HCT116 (cell line): Measurements from ENCODE around the gene ALMS1. TPM values are rescaled to one million over a fixed set of nuclear protein-coding genes. Genes with fewer than 3 reads are reported as not detected.

ENCODE experiments used
- ATAC-seq: fragments of 200-7000 bp; cut with Tn5 transposase; 2 replicates; pipeline ENCODE4 v1.9.1; 2020; ENCODE audit warnings: mild to moderate bottlenecking, moderate library complexity
- BruUV-seq: library from RNA; stranded (reverse); fragments of 400-500 nt; replicated peaks from 2 replicates; lab custom pipeline; 2021; lab: Mats Ljungman, UMichigan
- CTCF ChIA-PET: fragments of 300-600 bp; sonication (Branson Sonifier 250); formaldehyde crosslinking; loops from one replicate; lab custom pipeline; 2021; ENCODE audit warnings: antibody characterized with exemption; lab: Charles Lee
- POLR2A ChIA-PET: fragments of 300-600, 350-600 bp; sonication (Branson Sonifier 250); formaldehyde crosslinking; loops from one replicate; lab custom pipeline; 2021; ENCODE audit warnings: antibody characterized with exemption; lab: Charles Lee
- RAD21 ChIA-PET, 2 experiments: fragments of 300-600 bp; sonication (Branson Sonifier 250); formaldehyde crosslinking; loops; one replicate each; lab custom pipeline; 2023; ENCODE audit warnings: low total read pairs in 2 of 2; ENCODE audit not compliant: uncharacterized antibody in 2 of 2, unreplicated experiment in 2 of 2, low non-redundant PET in 1 of 2; lab: Charles Lee
- DNase-seq: peaks from one replicate; pipeline ENCODE4 v3.0.0-alpha.2; 2010; ENCODE audit warnings: low read depth, low spot score
- H2AFZ ChIP-seq: fragments of 200-600 bp; shearing (Covaris generic), sonication (generic); 2 replicates; pipeline ENCODE4 v1.6.1; 2017; ENCODE audit warnings: low read depth, mixed run types, mixed read lengths, antibody characterized with exemption, low read length; ENCODE audit not compliant: poor library complexity, severe bottlenecking
- H3K27ac ChIP-seq: 2 replicates; pipeline ENCODE4 v1.5.1; 2012; ENCODE audit warnings: low read depth, low read length
- H3K27me3 ChIP-seq: fragments of 200-600 bp; sonication (generic); 2 replicates; pipeline ENCODE4 v1.6.1; 2016; ENCODE audit warnings: mixed run types, low read length, mixed read lengths; ENCODE audit not compliant: insufficient read depth
- H3K36me3 ChIP-seq, 2 experiments: fragments of 200-500 bp in 1 of 2; fragments of 200-600 bp in 1 of 2; sonication (Bioruptor generic) in 1 of 2; sonication (generic) in 1 of 2; 2 replicates each; pipeline versions ENCODE4 v1.5.1 to v1.6.1; 2014 to 2016; ENCODE audit warnings: low read length in 2 of 2, inconsistent platforms in 1 of 2, mixed read lengths in 1 of 2, mixed run types in 1 of 2; ENCODE audit not compliant: insufficient read depth in 2 of 2, control insufficient read depth in 1 of 2
- H3K4me1 ChIP-seq, 2 experiments: fragments of 200-600 bp in 1 of 2; sonication (generic) in 1 of 2; 2 replicates each; pipeline versions ENCODE4 v1.5.1 to v1.6.1; 2012 to 2017; ENCODE audit warnings: low read length in 2 of 2, inconsistent platforms in 1 of 2, mild to moderate bottlenecking in 1 of 2, mixed read lengths in 1 of 2, mixed run types in 1 of 2, moderate library complexity in 1 of 2; ENCODE audit not compliant: insufficient read depth in 2 of 2, control insufficient read depth in 1 of 2
- H3K4me2 ChIP-seq: fragments of 200-600 bp; sonication (generic); 2 replicates; pipeline ENCODE4 v1.6.1; 2017; ENCODE audit warnings: mixed run types, low read length, mixed read lengths
- H3K4me3 ChIP-seq, 2 experiments: fragments of 200-600 bp in 1 of 2; sonication (generic) in 1 of 2; replicated peaks in 1 of 2; 2 replicates each; pipeline ENCODE4 v1.5.1; 2011 to 2016; ENCODE audit warnings: low read length in 2 of 2, control low read depth in 1 of 2, low read depth in 1 of 2, mild to moderate bottlenecking in 1 of 2, mixed read lengths in 1 of 2, mixed run types in 1 of 2
- H3K79me2 ChIP-seq: fragments of 200-600 bp; sonication (generic); 2 replicates; pipeline ENCODE4 v1.6.1; 2017; ENCODE audit warnings: mild to moderate bottlenecking, mixed run types, low read length, moderate library complexity, mixed read lengths; ENCODE audit not compliant: insufficient read depth
- H3K9ac ChIP-seq: fragments of 200-600 bp; sonication (generic); 2 replicates; pipeline ENCODE4 v1.6.1; 2016; ENCODE audit warnings: low read length, mixed read lengths
- H3K9me2 ChIP-seq: fragments of 200-600 bp; sonication (generic), shearing (Covaris generic); 2 replicates; pipeline ENCODE4 v1.6.1; 2017; ENCODE audit warnings: mixed run types, mild to moderate bottlenecking, moderate library complexity; ENCODE audit not compliant: insufficient read depth
- H3K9me3 ChIP-seq, 2 experiments: fragments of 200-500 bp in 1 of 2; fragments of 200-600 bp in 1 of 2; sonication (Bioruptor generic) in 1 of 2; sonication (generic) in 1 of 2; 2 replicates each; pipeline ENCODE4 v1.6.1; 2014 to 2017; ENCODE audit warnings: low read length in 2 of 2, mixed read lengths in 2 of 2, inconsistent platforms in 1 of 2, low read depth in 1 of 2, mild to moderate bottlenecking in 1 of 2, mixed run types in 1 of 2, moderate library complexity in 1 of 2; ENCODE audit not compliant: control insufficient read depth in 1 of 2, insufficient read depth in 1 of 2
- H4K20me1 ChIP-seq: fragments of 200-600 bp; sonication (generic), shearing (Covaris generic); 2 replicates; pipeline ENCODE4 v1.6.1; 2017; ENCODE audit warnings: mixed run types, mild to moderate bottlenecking, moderate library complexity; ENCODE audit not compliant: insufficient read depth
- CBX3 ChIP-seq: IDR thresholded peaks from 2 replicates; pipeline ENCODE4 v1.6.1; 2012; ENCODE audit warnings: low read depth
- CEBPB ChIP-seq: IDR thresholded peaks from 2 replicates; pipeline ENCODE4 v1.6.1; 2012; ENCODE audit warnings: low read depth
- EGR1 ChIP-seq: IDR thresholded peaks from 2 replicates; pipeline ENCODE4 v1.6.1; 2012; ENCODE audit warnings: low read depth
- ELF1 ChIP-seq: IDR thresholded peaks from 2 replicates; pipeline ENCODE4 v1.6.1; 2012; ENCODE audit warnings: low read depth, borderline replicate concordance
- EZH2 ChIP-seq: fragments of 200-600 bp; sonication (generic); IDR thresholded peaks from 2 replicates; pipeline ENCODE4 v1.6.1; 2017; ENCODE audit warnings: antibody characterized with exemption, mixed run types
- EZH2phosphoT487 ChIP-seq: fragments of 200-600 bp; IDR thresholded peaks from 2 replicates; pipeline ENCODE4 v1.6.1; 2018; ENCODE audit warnings: antibody characterized with exemption, borderline replicate concordance
- FOSL1 ChIP-seq: IDR thresholded peaks from 2 replicates; pipeline ENCODE4 v1.6.1; 2012; ENCODE audit warnings: low read depth
- POLR2AphosphoS5 ChIP-seq: IDR thresholded peaks from 2 replicates; pipeline ENCODE4 v1.6.1; 2011; ENCODE audit warnings: mild to moderate bottlenecking, low read depth, low read length, moderate library complexity
- RAD21 ChIP-seq: IDR thresholded peaks from 2 replicates; pipeline ENCODE4 v1.6.1; 2012; ENCODE audit warnings: low read depth, mild to moderate bottlenecking
- SIN3A ChIP-seq: IDR thresholded peaks from 2 replicates; pipeline ENCODE4 v1.6.1; 2012; ENCODE audit warnings: low read depth
- SP1 ChIP-seq: IDR thresholded peaks from 2 replicates; pipeline ENCODE4 v1.6.1; 2012; ENCODE audit warnings: low read depth
- SRF ChIP-seq: IDR thresholded peaks from 2 replicates; pipeline ENCODE4 v1.6.1; 2012; ENCODE audit warnings: low read depth
- TCF7L2 ChIP-seq: IDR thresholded peaks from 2 replicates; pipeline ENCODE4 v1.7.0; 2011; ENCODE audit warnings: borderline replicate concordance, inconsistent platforms; ENCODE audit not compliant: insufficient read depth, insufficient read length; ENCODE audit errors: extremely low read depth
- ZFX ChIP-seq: fragments of 450-650 bp; IDR thresholded peaks from 2 replicates; pipeline ENCODE4 v1.6.1; 2017
- ZNF274 ChIP-seq: fragments of 200-500 bp; sonication (Bioruptor generic); IDR thresholded peaks from 2 replicates; pipeline ENCODE4 v1.6.1; 2014; ENCODE audit warnings: mild to moderate bottlenecking, low read depth, low read length, inconsistent platforms
- intact Hi-C: fragments of 100-400 bp; cut with micrococcal nuclease; formaldehyde crosslinking; loops from 2 replicates; pipeline ENCODE4 v1.10.0; 2022
- total RNA-seq: library from RNA; stranded (reverse); gene quantifications from one replicate; pipeline ENCODE4 v1.2.1, GENCODE V29; 2021; ENCODE audit not compliant: unreplicated experiment
- TF ChIP-seq, protein P1 (sequence below): IDR thresholded peaks from 2 replicates; pipeline ENCODE4 v1.6.1; 2012
- TF ChIP-seq, protein P2 (sequence below): IDR thresholded peaks from 2 replicates; pipeline ENCODE4 v1.6.1; 2012; ENCODE audit warnings: low read depth
- TF ChIP-seq, protein P3 (sequence below): IDR thresholded peaks from 2 replicates; pipeline ENCODE4 v1.6.1; 2012
- TF ChIP-seq, protein P4 (sequence below), 3 experiments: fragments of 200-600 bp in 1 of 3; sonication (generic) in 1 of 3; IDR thresholded peaks in 2 of 3; conservative IDR thresholded peaks in 1 of 3; 2 replicates each; pipeline ENCODE4 v1.5.1; 2012 to 2017; ENCODE audit warnings: low read depth in 2 of 3, low read length in 2 of 3, antibody characterized with exemption in 1 of 3, borderline replicate concordance in 1 of 3, control low read depth in 1 of 3, mild to moderate bottlenecking in 1 of 3, mixed read lengths in 1 of 3, mixed run types in 1 of 3, moderate library complexity in 1 of 3; ENCODE audit not compliant: insufficient read depth in 1 of 3
- TF ChIP-seq, protein P5 (sequence below): IDR thresholded peaks from 2 replicates; pipeline ENCODE4 v1.6.1; 2011; ENCODE audit warnings: mild to moderate bottlenecking, low read length, moderate library complexity; ENCODE audit not compliant: insufficient replicate concordance; ENCODE audit errors: extremely low read depth

The ALMS1 gene
- total RNA-seq, 1 experiment from 2014 or later, result 20.5 TPM

DNA sequence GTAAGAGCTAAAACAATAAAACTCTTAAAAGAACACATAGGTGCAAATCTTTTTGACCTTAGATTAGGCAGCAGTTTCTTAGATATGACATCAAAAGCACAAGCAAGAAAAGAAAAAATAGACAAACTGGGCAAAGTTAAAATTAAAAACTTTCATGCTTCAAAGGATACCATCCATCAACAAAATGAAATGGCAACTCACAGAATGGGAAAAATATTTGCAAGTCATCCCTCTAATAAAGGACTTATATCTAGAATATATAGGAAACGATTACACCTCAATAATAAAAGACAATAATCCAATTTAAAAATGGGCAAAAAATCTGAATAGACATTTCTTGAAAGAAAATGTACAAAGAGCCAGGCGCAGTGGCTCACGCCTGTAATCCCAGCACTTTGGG, 29.5 kb upstream of the ALMS1 start:
- intact Hi-C loops, result no loop called here
- no peaks in the 10 kb centered on the region for H3K9me2 ChIP-seq
- no peaks in the 10 kb centered on the region for H3K79me2 ChIP-seq
- RAD21 ChIA-PET, result no interaction called here
- H3K4me3 ChIP-seq, result no peak overlapping the region
- no peak overlapping the region for H2AFZ ChIP-seq
- no peaks in the 10 kb centered on the region for H3K36me3 ChIP-seq
- POLR2A ChIA-PET, result no interaction called here
- no TSS peak for BruUV-seq
- H3K4me1 ChIP-seq, result no peaks in the 10 kb centered on the region
- TF ChIP-seq, protein P1, sequence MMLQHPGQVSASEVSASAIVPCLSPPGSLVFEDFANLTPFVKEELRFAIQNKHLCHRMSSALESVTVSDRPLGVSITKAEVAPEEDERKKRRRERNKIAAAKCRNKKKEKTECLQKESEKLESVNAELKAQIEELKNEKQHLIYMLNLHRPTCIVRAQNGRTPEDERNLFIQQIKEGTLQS, result no peak
- no peak for TF ChIP-seq CEBPB
- TF ChIP-seq, protein P2, sequence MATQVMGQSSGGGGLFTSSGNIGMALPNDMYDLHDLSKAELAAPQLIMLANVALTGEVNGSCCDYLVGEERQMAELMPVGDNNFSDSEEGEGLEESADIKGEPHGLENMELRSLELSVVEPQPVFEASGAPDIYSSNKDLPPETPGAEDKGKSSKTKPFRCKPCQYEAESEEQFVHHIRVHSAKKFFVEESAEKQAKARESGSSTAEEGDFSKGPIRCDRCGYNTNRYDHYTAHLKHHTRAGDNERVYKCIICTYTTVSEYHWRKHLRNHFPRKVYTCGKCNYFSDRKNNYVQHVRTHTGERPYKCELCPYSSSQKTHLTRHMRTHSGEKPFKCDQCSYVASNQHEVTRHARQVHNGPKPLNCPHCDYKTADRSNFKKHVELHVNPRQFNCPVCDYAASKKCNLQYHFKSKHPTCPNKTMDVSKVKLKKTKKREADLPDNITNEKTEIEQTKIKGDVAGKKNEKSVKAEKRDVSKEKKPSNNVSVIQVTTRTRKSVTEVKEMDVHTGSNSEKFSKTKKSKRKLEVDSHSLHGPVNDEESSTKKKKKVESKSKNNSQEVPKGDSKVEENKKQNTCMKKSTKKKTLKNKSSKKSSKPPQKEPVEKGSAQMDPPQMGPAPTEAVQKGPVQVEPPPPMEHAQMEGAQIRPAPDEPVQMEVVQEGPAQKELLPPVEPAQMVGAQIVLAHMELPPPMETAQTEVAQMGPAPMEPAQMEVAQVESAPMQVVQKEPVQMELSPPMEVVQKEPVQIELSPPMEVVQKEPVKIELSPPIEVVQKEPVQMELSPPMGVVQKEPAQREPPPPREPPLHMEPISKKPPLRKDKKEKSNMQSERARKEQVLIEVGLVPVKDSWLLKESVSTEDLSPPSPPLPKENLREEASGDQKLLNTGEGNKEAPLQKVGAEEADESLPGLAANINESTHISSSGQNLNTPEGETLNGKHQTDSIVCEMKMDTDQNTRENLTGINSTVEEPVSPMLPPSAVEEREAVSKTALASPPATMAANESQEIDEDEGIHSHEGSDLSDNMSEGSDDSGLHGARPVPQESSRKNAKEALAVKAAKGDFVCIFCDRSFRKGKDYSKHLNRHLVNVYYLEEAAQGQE, result no peak
- TF ChIP-seq SRF, result no peak
- TF ChIP-seq EGR1, result no peak
- TF ChIP-seq SIN3A, result no peak
- no peak for TF ChIP-seq EZH2phosphoT487
- TF ChIP-seq TCF7L2, result no peak
- no peak for TF ChIP-seq POLR2AphosphoS5
- TF ChIP-seq ELF1, result no peak
- TF ChIP-seq, protein P3, sequence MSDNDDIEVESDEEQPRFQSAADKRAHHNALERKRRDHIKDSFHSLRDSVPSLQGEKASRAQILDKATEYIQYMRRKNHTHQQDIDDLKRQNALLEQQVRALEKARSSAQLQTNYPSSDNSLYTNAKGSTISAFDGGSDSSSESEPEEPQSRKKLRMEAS, result no peak
- TF ChIP-seq ZFX, result no peak
- TF ChIP-seq, protein P4, sequence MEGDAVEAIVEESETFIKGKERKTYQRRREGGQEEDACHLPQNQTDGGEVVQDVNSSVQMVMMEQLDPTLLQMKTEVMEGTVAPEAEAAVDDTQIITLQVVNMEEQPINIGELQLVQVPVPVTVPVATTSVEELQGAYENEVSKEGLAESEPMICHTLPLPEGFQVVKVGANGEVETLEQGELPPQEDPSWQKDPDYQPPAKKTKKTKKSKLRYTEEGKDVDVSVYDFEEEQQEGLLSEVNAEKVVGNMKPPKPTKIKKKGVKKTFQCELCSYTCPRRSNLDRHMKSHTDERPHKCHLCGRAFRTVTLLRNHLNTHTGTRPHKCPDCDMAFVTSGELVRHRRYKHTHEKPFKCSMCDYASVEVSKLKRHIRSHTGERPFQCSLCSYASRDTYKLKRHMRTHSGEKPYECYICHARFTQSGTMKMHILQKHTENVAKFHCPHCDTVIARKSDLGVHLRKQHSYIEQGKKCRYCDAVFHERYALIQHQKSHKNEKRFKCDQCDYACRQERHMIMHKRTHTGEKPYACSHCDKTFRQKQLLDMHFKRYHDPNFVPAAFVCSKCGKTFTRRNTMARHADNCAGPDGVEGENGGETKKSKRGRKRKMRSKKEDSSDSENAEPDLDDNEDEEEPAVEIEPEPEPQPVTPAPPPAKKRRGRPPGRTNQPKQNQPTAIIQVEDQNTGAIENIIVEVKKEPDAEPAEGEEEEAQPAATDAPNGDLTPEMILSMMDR (IDR thresholded peaks at IDR 0.05 in 2 of 3, conservative IDR thresholded peaks at IDR 0.05 in 1 of 3; ENCODE audit: borderline replicate concordance in 1 of 3, insufficient read depth in 1 of 3, low read depth in 2 of 3, low read length in 2 of 3), result no peak
- TF ChIP-seq SP1, result no peak
- TF ChIP-seq ZNF274, result no peak
- TF ChIP-seq FOSL1, result no peak
- TF ChIP-seq, protein P5, sequence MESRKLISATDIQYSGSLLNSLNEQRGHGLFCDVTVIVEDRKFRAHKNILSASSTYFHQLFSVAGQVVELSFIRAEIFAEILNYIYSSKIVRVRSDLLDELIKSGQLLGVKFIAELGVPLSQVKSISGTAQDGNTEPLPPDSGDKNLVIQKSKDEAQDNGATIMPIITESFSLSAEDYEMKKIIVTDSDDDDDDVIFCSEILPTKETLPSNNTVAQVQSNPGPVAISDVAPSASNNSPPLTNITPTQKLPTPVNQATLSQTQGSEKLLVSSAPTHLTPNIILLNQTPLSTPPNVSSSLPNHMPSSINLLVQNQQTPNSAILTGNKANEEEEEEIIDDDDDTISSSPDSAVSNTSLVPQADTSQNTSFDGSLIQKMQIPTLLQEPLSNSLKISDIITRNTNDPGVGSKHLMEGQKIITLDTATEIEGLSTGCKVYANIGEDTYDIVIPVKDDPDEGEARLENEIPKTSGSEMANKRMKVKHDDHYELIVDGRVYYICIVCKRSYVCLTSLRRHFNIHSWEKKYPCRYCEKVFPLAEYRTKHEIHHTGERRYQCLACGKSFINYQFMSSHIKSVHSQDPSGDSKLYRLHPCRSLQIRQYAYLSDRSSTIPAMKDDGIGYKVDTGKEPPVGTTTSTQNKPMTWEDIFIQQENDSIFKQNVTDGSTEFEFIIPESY, result no peak
- no peak for TF ChIP-seq RAD21
- TF ChIP-seq CBX3, result no peak
- TF ChIP-seq EZH2, result no peak
- TF ChIP-seq, all 23 proteins: peak for 0
- no peaks in the 10 kb centered on the region for H4K20me1 ChIP-seq
- H3K9me3 ChIP-seq, result no peaks in the 10 kb centered on the region
- H3K27me3 ChIP-seq, result no peaks in the 10 kb centered on the region
- no peak overlapping the region for H3K9ac ChIP-seq
- DNase-seq, result no peak
- CTCF ChIA-PET, result no interaction called here
- no peak overlapping the region for H3K27ac ChIP-seq
- no peak for ATAC-seq
- no peak overlapping the region for H3K4me2 ChIP-seq
